Ishikawa (cell line): ENCODE data around the gene VPS18.

ENCODE experiments used
- CEBPB ChIP-seq: IDR thresholded peaks from 2 replicates; pipeline ENCODE4 v1.6.1; 2012
- CREB1 ChIP-seq: IDR thresholded peaks from 2 replicates; pipeline ENCODE4 v1.6.1; 2012; ENCODE audit warnings: low read depth
- EGR1 ChIP-seq: IDR thresholded peaks from 2 replicates; pipeline ENCODE4 v1.6.1; 2012
- EP300 ChIP-seq: IDR thresholded peaks from 2 replicates; pipeline ENCODE4 v1.6.1; 2012; ENCODE audit warnings: borderline replicate concordance
- FOXM1 ChIP-seq: IDR thresholded peaks from 2 replicates; pipeline ENCODE4 v1.6.1; 2012; ENCODE audit warnings: low read depth, borderline replicate concordance
- NFIC ChIP-seq: IDR thresholded peaks from 2 replicates; pipeline ENCODE4 v1.6.1; 2012
- RAD21 ChIP-seq: IDR thresholded peaks from 2 replicates; pipeline ENCODE4 v1.6.1; 2012; ENCODE audit warnings: low read depth
- TAF1 ChIP-seq: IDR thresholded peaks from 2 replicates; pipeline ENCODE4 v1.6.1; 2012; ENCODE audit warnings: low read depth, mild to moderate bottlenecking
- TCF12 ChIP-seq: IDR thresholded peaks from 2 replicates; pipeline ENCODE4 v1.6.1; 2012; ENCODE audit warnings: low read depth
- TEAD4 ChIP-seq: IDR thresholded peaks from 2 replicates; pipeline ENCODE4 v1.6.1; 2012
- USF1 ChIP-seq: IDR thresholded peaks from 2 replicates; pipeline ENCODE4 v1.6.1; 2012
- YY1 ChIP-seq: IDR thresholded peaks from 2 replicates; pipeline ENCODE4 v1.6.1; 2012; ENCODE audit warnings: low read depth
- ZBTB7A ChIP-seq: IDR thresholded peaks from 2 replicates; pipeline ENCODE4 v1.6.1; 2012; ENCODE audit warnings: low read depth
- TF ChIP-seq, protein P1 (sequence below): IDR thresholded peaks from 2 replicates; pipeline ENCODE4 v1.6.1; 2012; ENCODE audit warnings: low read depth, mild to moderate bottlenecking
- TF ChIP-seq, protein P2 (sequence below): IDR thresholded peaks from 2 replicates; pipeline ENCODE4 v1.6.1; 2012

VPS18 gene

DNA sequence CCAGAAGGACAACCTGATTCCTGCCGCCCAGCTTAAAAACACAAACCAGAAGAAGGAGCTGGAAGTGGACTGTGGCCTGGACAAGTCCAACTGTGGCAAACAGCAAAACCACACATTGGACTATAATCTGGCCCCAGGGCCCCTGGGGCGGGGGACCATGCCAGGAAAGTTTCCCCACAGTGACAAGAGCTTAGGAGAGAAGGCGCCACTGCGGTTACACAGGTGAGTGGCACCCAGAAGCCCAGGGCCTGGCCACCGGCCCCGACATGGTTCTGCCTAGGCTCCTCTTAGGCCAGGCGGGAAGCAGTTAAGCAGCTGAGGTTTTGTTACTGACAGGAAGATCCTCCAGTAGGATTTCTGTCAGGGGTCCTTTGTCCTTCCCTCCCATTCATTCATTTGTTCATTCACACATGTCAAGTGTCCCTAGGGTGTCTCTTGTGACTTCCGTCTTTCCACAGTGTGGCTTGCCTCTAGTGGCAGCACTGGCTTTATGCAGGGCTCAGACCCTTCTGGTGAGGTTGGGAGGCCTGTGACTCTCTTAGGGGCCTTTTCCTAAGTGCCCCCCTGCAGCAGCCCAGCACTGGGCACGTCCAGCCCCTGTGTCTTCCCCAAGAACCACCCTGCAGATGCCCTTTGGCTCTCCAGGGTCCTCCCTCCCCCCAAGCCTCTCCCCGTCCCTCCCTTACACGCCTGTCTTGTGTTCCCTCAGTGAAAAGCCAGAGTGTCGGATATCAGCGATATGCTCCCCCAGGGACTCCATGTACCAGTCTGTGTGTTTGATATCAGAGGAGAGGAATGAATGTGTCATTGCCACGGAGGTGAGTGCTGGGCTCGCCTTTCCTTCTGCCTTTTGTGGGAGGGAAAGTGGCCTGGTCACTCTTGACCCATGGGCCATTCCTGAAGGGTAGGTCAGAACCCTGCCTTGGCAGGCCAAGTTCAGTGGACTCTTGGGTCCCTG, 42.7 kb downstream of the VPS18 start:
- TF ChIP-seq FOXM1, result no peak
- TF ChIP-seq, protein P1, sequence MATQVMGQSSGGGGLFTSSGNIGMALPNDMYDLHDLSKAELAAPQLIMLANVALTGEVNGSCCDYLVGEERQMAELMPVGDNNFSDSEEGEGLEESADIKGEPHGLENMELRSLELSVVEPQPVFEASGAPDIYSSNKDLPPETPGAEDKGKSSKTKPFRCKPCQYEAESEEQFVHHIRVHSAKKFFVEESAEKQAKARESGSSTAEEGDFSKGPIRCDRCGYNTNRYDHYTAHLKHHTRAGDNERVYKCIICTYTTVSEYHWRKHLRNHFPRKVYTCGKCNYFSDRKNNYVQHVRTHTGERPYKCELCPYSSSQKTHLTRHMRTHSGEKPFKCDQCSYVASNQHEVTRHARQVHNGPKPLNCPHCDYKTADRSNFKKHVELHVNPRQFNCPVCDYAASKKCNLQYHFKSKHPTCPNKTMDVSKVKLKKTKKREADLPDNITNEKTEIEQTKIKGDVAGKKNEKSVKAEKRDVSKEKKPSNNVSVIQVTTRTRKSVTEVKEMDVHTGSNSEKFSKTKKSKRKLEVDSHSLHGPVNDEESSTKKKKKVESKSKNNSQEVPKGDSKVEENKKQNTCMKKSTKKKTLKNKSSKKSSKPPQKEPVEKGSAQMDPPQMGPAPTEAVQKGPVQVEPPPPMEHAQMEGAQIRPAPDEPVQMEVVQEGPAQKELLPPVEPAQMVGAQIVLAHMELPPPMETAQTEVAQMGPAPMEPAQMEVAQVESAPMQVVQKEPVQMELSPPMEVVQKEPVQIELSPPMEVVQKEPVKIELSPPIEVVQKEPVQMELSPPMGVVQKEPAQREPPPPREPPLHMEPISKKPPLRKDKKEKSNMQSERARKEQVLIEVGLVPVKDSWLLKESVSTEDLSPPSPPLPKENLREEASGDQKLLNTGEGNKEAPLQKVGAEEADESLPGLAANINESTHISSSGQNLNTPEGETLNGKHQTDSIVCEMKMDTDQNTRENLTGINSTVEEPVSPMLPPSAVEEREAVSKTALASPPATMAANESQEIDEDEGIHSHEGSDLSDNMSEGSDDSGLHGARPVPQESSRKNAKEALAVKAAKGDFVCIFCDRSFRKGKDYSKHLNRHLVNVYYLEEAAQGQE, result no peak
- no peak for TF ChIP-seq EP300
- TF ChIP-seq RAD21, result no peak
- TF ChIP-seq, protein P2, sequence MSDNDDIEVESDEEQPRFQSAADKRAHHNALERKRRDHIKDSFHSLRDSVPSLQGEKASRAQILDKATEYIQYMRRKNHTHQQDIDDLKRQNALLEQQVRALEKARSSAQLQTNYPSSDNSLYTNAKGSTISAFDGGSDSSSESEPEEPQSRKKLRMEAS, result no peak
- TF ChIP-seq TAF1, result no peak
- TF ChIP-seq YY1, result no peak
- no peak for TF ChIP-seq TCF12

GRCh38 chr15:40937762-40938535, 43.7 kb downstream of the VPS18 start:
- no peak for TF ChIP-seq TAF1
- peak; percentile 65 for TF ChIP-seq RAD21

GRCh38 chr15:40938536-40938870, 44.3 kb downstream of the VPS18 start:
- TF ChIP-seq EGR1 (no peak), CREB1 (no peak)

- TF ChIP-seq CEBPB (no peak), USF1 (no peak), EP300 (no peak), TAF1 (no peak), CREB1 (no peak), FOXM1 (no peak), TCF12 (no peak), RAD21 (no peak), YY1 (no peak), EGR1 (no peak), NFIC (no peak), ZBTB7A (no peak), TEAD4 (no peak)
- TF ChIP-seq, protein P2, result no peak
- TF ChIP-seq, protein P1, result no peak
These were observed 46.1 kb downstream of the VPS18 start for GRCh38 chr15:40940296-40940801.

- no peak for TF ChIP-seq NFIC
- TF ChIP-seq ZBTB7A, result no peak
- TF ChIP-seq CEBPB, result no peak
- no peak for TF ChIP-seq USF1
- TF ChIP-seq YY1, result no peak
- TF ChIP-seq, protein P2, result no peak
- TF ChIP-seq EGR1, result no peak
- no peak for TF ChIP-seq FOXM1
- TF ChIP-seq, protein P1, result no peak
- TF ChIP-seq RAD21, result no peak
- no peak for TF ChIP-seq TEAD4
- no peak for TF ChIP-seq TAF1
- TF ChIP-seq CREB1, result no peak
- no peak for TF ChIP-seq TCF12
- no peak for TF ChIP-seq EP300
These were observed 46.8 kb downstream of the VPS18 start for GRCh38 chr15:40941068-40941527.
